ENCODE measurements around the gene GRK4.

GRK4 gene

DNA sequence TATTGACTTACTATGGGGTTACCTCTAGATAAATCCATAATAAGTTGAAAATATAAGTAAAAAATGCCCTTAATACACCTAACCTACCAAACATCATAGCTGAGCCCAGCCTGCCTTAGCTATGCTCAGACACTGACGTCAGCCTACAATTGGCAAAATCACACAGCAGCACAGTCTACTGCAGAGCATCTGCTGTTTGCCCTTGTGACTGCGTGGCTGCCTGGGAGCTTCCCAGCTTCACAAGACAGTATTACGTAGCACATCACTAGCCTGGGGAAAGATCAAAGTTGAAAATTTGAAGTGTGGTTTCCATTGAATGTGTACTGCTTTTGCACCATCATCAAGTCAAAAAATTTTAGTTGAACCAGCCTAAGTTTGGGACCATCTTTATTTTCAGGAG, 102.2 kb downstream of the GRK4 start:
- H3K27ac ChIP-seq (ENCODE audit: low read depth, low read length) = no peak overlapping the region
- no peak overlapping the region for H3K9ac ChIP-seq (ENCODE audit: low read length)
- no peaks in the 10 kb centered on the region for H3K27me3 ChIP-seq (ENCODE audit: low read length)
- H2AFZ ChIP-seq (ENCODE audit: low read depth, low read length, severe bottlenecking) = no peak overlapping the region
- no peak overlapping the region for H3K4me3 ChIP-seq (ENCODE audit: insufficient read depth, low read length, poor library complexity, severe bottlenecking)
- H3K79me2 ChIP-seq (ENCODE audit: insufficient read depth, low read length) = no peaks in the 10 kb centered on the region
- H3K9me3 ChIP-seq (ENCODE audit: insufficient read depth, low read length) = no peaks in the 10 kb centered on the region
- H4K20me1 ChIP-seq (ENCODE audit: low read depth, low read length) = no peaks in the 10 kb centered on the region
- H3F3A ChIP-seq (ENCODE audit: insufficient read depth) = no peaks in the 10 kb centered on the region
- TF ChIP-seq EZH2phosphoT487 (conservative IDR thresholded peaks at IDR 0.05; ENCODE audit: low read length) = no peak
- TF ChIP-seq, protein P1, sequence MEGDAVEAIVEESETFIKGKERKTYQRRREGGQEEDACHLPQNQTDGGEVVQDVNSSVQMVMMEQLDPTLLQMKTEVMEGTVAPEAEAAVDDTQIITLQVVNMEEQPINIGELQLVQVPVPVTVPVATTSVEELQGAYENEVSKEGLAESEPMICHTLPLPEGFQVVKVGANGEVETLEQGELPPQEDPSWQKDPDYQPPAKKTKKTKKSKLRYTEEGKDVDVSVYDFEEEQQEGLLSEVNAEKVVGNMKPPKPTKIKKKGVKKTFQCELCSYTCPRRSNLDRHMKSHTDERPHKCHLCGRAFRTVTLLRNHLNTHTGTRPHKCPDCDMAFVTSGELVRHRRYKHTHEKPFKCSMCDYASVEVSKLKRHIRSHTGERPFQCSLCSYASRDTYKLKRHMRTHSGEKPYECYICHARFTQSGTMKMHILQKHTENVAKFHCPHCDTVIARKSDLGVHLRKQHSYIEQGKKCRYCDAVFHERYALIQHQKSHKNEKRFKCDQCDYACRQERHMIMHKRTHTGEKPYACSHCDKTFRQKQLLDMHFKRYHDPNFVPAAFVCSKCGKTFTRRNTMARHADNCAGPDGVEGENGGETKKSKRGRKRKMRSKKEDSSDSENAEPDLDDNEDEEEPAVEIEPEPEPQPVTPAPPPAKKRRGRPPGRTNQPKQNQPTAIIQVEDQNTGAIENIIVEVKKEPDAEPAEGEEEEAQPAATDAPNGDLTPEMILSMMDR (IDR thresholded peaks at IDR 0.05; ENCODE audit: insufficient read depth, low read length, poor library complexity, severe bottlenecking) = no peak
- H3K36me3 ChIP-seq (ENCODE audit: low read length) = no peaks in the 10 kb centered on the region
- no peak overlapping the region for H3K4me2 ChIP-seq (ENCODE audit: low read depth, low read length, poor library complexity, severe bottlenecking)
- no peaks in the 10 kb centered on the region for H3K9me2 ChIP-seq (replicated peaks; ENCODE audit: insufficient read depth, low read length)

DNA sequence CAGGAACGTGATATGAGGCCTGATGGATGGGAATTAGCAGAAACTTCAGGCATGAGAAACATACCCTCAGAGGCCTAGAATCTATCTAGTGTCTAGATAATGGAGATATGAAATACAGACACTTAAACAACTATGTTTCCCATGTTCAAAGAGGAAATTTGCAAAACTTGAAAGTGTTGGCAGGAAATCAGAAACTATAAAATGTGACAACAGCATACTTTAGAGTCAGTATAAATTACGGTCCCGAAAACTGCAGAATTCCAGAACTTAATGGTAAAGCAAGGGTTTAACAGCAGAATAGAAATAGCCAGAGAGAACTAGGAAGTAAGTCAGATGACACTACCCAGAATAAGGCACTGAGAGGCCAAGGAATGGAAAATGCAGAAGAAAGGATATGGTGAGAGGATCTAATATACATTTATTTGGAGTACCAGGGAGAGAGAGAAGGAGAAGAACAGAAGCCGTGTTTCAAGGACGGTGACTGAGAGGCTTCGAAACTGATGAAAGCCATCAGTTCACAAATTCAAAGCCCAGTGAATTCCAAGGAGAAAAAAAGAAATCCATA, 103.5 kb downstream of the GRK4 start:
- Histone ChIP-seq H3K27ac (ENCODE audit: low read depth, low read length) (no peak overlapping the region), H3K36me3 (ENCODE audit: low read length) (no peaks in the 10 kb centered on the region), H3K4me2 (ENCODE audit: low read depth, low read length, poor library complexity, severe bottlenecking) (no peak overlapping the region), H4K20me1 (ENCODE audit: low read depth, low read length) (no peaks in the 10 kb centered on the region), H3F3A (ENCODE audit: insufficient read depth) (no peaks in the 10 kb centered on the region), H3K27me3 (ENCODE audit: low read length) (no peaks in the 10 kb centered on the region), H3K79me2 (ENCODE audit: insufficient read depth, low read length) (no peaks in the 10 kb centered on the region), H3K9me2 (replicated peaks; ENCODE audit: insufficient read depth, low read length) (no peaks in the 10 kb centered on the region), H3K9me3 (ENCODE audit: insufficient read depth, low read length) (no peaks in the 10 kb centered on the region), H2AFZ (ENCODE audit: low read depth, low read length, severe bottlenecking) (no peak overlapping the region), H3K9ac (ENCODE audit: low read length) (no peak overlapping the region), H3K4me3 (ENCODE audit: insufficient read depth, low read length, poor library complexity, severe bottlenecking) (no peak overlapping the region)
- TF ChIP-seq EZH2phosphoT487 (conservative IDR thresholded peaks at IDR 0.05; ENCODE audit: low read length) = no peak
- TF ChIP-seq, protein P1 (IDR thresholded peaks at IDR 0.05; ENCODE audit: insufficient read depth, low read length, poor library complexity, severe bottlenecking) = no peak

DNA sequence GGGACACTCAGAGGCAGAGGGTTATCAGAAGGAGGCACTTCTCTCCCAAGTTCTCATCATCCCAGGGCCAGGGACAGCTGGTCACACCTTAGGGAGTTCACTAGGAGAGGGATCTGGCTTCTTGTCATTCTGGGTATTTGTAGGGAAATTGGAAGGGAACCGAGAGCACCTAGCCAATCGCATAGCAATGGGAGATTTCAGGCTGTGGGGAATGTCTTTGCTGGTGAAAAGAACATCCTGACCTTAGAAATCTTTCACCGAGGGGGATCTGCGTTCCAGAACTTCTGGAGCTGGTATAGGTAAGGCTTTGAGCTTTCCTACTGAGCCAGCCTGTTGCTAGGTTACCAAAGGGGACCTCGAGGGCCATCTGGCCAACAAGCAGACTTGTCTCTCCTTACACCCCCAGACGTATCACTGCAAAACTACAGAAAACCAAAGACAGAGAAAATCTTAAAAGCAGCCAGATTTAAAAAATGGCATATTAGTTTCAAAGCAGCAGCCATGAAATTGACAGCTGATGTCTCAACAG, 104.2 kb downstream of the GRK4 start:
- Histone ChIP-seq H3K9me2 (replicated peaks; ENCODE audit: insufficient read depth, low read length) (no peaks in the 10 kb centered on the region), H3K9ac (ENCODE audit: low read length) (no peak overlapping the region), H2AFZ (ENCODE audit: low read depth, low read length, severe bottlenecking) (no peak overlapping the region), H3K36me3 (ENCODE audit: low read length) (no peaks in the 10 kb centered on the region), H4K20me1 (ENCODE audit: low read depth, low read length) (no peaks in the 10 kb centered on the region), H3K4me2 (ENCODE audit: low read depth, low read length, poor library complexity, severe bottlenecking) (no peak overlapping the region), H3K27ac (ENCODE audit: low read depth, low read length) (no peak overlapping the region), H3K4me3 (ENCODE audit: insufficient read depth, low read length, poor library complexity, severe bottlenecking) (no peak overlapping the region), H3K79me2 (ENCODE audit: insufficient read depth, low read length) (no peaks in the 10 kb centered on the region), H3F3A (ENCODE audit: insufficient read depth) (no peaks in the 10 kb centered on the region), H3K27me3 (ENCODE audit: low read length) (no peaks in the 10 kb centered on the region), H3K9me3 (ENCODE audit: insufficient read depth, low read length) (no peaks in the 10 kb centered on the region)
- no peak for TF ChIP-seq EZH2phosphoT487 (conservative IDR thresholded peaks at IDR 0.05; ENCODE audit: low read length)
- TF ChIP-seq, protein P1 (IDR thresholded peaks at IDR 0.05; ENCODE audit: insufficient read depth, low read length, poor library complexity, severe bottlenecking) = no peak
